Thymus (tissue), 11 donors: ENCODE results near the gene ZBTB3. TPM values are rescaled to one million over a fixed set of nuclear protein-coding genes. Genes with fewer than 3 reads are reported as not detected.
A peak's percentile ranks its signal among the peaks of the same experiment; 100 is the strongest.
"Not testable (repeated sequence)": the region's sequence is repeated elsewhere in the genome, so short reads cannot be mapped to it uniquely, and the experiment has no call there.

Experiments
- DNase-seq, 9 donors: peaks; one replicate each; pipeline ENCODE4 v3.0.0-alpha.2; 2013; ENCODE audit warnings: low spot score in 9 of 9, low read depth in 6 of 9, missing footprints in 1 of 9
- H3K27ac ChIP-seq, 2 donors: one replicate each; pipeline ENCODE4 v1.5.1; 2013; ENCODE audit warnings: control low read depth in 1 of 2, low read depth in 1 of 2, low read length in 1 of 2, mild to moderate bottlenecking in 1 of 2, moderate library complexity in 1 of 2
- H3K27me3 ChIP-seq, 2 donors: one replicate each; pipeline ENCODE4 v1.5.1; 2013; ENCODE audit warnings: low read length in 1 of 2; ENCODE audit not compliant: control insufficient read depth in 2 of 2, insufficient read depth in 1 of 2
- H3K36me3 ChIP-seq, 2 donors: one replicate each; pipeline ENCODE4 v1.5.1; 2013; ENCODE audit warnings: low read length in 1 of 2, mild to moderate bottlenecking in 1 of 2, moderate library complexity in 1 of 2; ENCODE audit not compliant: control insufficient read depth in 2 of 2, insufficient read depth in 2 of 2
- H3K4me1 ChIP-seq, 2 donors: one replicate each; pipeline ENCODE4 v1.5.1; 2013; ENCODE audit warnings: low read length in 2 of 2; ENCODE audit not compliant: control insufficient read depth in 2 of 2, insufficient read depth in 2 of 2
- H3K4me3 ChIP-seq, 2 donors: one replicate each; pipeline ENCODE4 v1.5.1; 2013; ENCODE audit warnings: low read length in 2 of 2, control low read depth in 1 of 2, mild to moderate bottlenecking in 1 of 2
- H3K9me3 ChIP-seq, 2 donors: one replicate each; pipeline ENCODE4 v1.5.1; 2013; ENCODE audit warnings: low read length in 1 of 2, mild to moderate bottlenecking in 1 of 2; ENCODE audit not compliant: control insufficient read depth in 2 of 2, insufficient read depth in 1 of 2
- WGBS: extraction: QIAGEN DNeasy Blood & Tissue Kit; methylation state at CpG from one replicate; pipeline ENCODE4 v1.1.7; 2013; 5-methylcytosine and 5-hydroxymethylcytosine counted together
- polyA plus RNA-seq: library from polyadenylated mRNA; stranded (reverse); fragments of 200-250 nt; gene quantifications from one replicate; pipeline ENCODE4 v1.2.3, GENCODE V29; 2013
- total RNA-seq: library from RNA; stranded (reverse); fragments of 120-200 nt; gene quantifications from one replicate; pipeline ENCODE4 v1.2.4, GENCODE V29; 2013
- donor health status: healthy.

Gene ZBTB3
- total and polyA plus RNA-seq, 2 donors, result 7.7 to 8.9 TPM

GRCh38 chr11:62771144-62772021 is 17.4 kb upstream of the ZBTB3 start, which contains the start of gene TAF6L:
Gene TAF6L, plus strand, starts transcription at chr11:62771396. Its CDS starts 4,388 bp downstream, at chr11:62775784.
- DNase-seq, result peak; percentile 79 to 95 (median 88)
- H3K9me3 ChIP-seq, result no peaks in the 10 kb centered on the region
- H3K4me1 ChIP-seq, result peaks cover 5 to 22% of the 10 kb centered on the region in 2 donors
- peak within 1 kb of the TSS; percentile 84 to 85 for H3K4me3 ChIP-seq
- peaks cover 19 to 32% of the 10 kb centered on the region in 2 donors for H3K36me3 ChIP-seq
- H3K27ac ChIP-seq, result peak within 1 kb of the TSS; percentile 84 to 91
- 4% methylated on average over 60 of the region's 60 CpGs for WGBS
- no peaks in the 10 kb centered on the region for H3K27me3 ChIP-seq

GRCh38 chr11:62770778-62771143 is 16.8 kb upstream of the ZBTB3 start:
- H3K9me3 ChIP-seq, result no peaks in the 10 kb centered on the region
- DNase-seq, result no peak
- no peaks in the 10 kb centered on the region for H3K27me3 ChIP-seq
- H3K4me1 ChIP-seq, result peaks cover 5 to 22% of the 10 kb centered on the region in 2 donors
- 3% methylated on average over 18 of the region's 18 CpGs for WGBS
- H3K36me3 ChIP-seq, result peaks cover 19 to 32% of the 10 kb centered on the region in 2 donors
- H3K27ac ChIP-seq, result peak overlapping the region; percentile 84 to 91
- peak overlapping the region; percentile 84 to 85 for H3K4me3 ChIP-seq

- WGBS, result 41% methylated on average over 9 of the region's 9 CpGs
- not testable (repeated sequence) for H3K9me3 ChIP-seq, H3K27me3 ChIP-seq, DNase-seq
- peaks cover 11 to 15% of the 10 kb centered on the region in 2 donors for H3K4me1 ChIP-seq
- H3K4me3 ChIP-seq, result peak overlapping the region; percentile 90 to 93
- peaks cover 13 to 18% of the 10 kb centered on the region in 2 donors for H3K36me3 ChIP-seq
- H3K27ac ChIP-seq, result peak overlapping the region in 1 of 2 donors; percentile 42
Observed at GRCh38 chr11:62760867-62761227, 6.9 kb upstream of the ZBTB3 start.

GRCh38 chr11:62757846-62758788 is 4.2 kb upstream of the ZBTB3 start:
- no peak overlapping the region for H3K4me3 ChIP-seq
- no peak for DNase-seq
- H3K27ac ChIP-seq, result no peak overlapping the region
- H3K27me3 ChIP-seq, result no peaks in the 10 kb centered on the region
- no peaks in the 10 kb centered on the region for H3K9me3 ChIP-seq
- WGBS, result 91% methylated on average over 9 of the region's 9 CpGs
- H3K4me1 ChIP-seq, result peaks cover 19 to 26% of the 10 kb centered on the region in 2 donors
- H3K36me3 ChIP-seq, result peaks cover 5 to 9% of the 10 kb centered on the region in 2 donors

GRCh38 chr11:62755086-62755615 is 1.2 kb upstream of the ZBTB3 start:
- no peak overlapping the region for H3K4me3 ChIP-seq
- no peak overlapping the region for H3K27ac ChIP-seq
- 95% methylated on average over 10 of the region's 10 CpGs for WGBS
- H3K9me3 ChIP-seq, result no peaks in the 10 kb centered on the region
- H3K36me3 ChIP-seq, result peaks cover 14 to 16% of the 10 kb centered on the region in 2 donors
- H3K27me3 ChIP-seq, result no peaks in the 10 kb centered on the region
- DNase-seq, result no peak
- peaks cover 12 to 17% of the 10 kb centered on the region in 2 donors for H3K4me1 ChIP-seq

GRCh38 chr11:62752994-62753735 is 795 bp downstream of the ZBTB3 start:
- peaks cover 23 to 24% of the 10 kb centered on the region in 2 donors for H3K36me3 ChIP-seq
- H3K4me1 ChIP-seq, result peaks cover 12 to 17% of the 10 kb centered on the region in 2 donors
- H3K4me3 ChIP-seq, result peak overlapping the region; percentile 76 to 83
- H3K9me3 ChIP-seq, result no peaks in the 10 kb centered on the region
- WGBS, result 80% methylated on average over 15 of the region's 15 CpGs
- DNase-seq, result no peak
- H3K27me3 ChIP-seq, result no peaks in the 10 kb centered on the region
- peak overlapping the region; percentile 58 to 92 for H3K27ac ChIP-seq

- no peak for DNase-seq
- Histone ChIP-seq H3K27ac (no peak overlapping the region), H3K36me3 (peaks cover 23 to 24% of the 10 kb centered on the region in 2 donors), H3K27me3 (no peaks in the 10 kb centered on the region), H3K9me3 (no peaks in the 10 kb centered on the region), H3K4me1 (peaks cover 12 to 17% of the 10 kb centered on the region in 2 donors), H3K4me3 (no peak overlapping the region)
- WGBS, result 98% methylated on average over 14 of the region's 14 CpGs
Observed at GRCh38 chr11:62752177-62752785, 1.7 kb downstream of the ZBTB3 start.

GRCh38 chr11:62749931-62750330 is 4.0 kb downstream of the ZBTB3 start:
- Histone ChIP-seq H3K36me3 (peaks cover 23 to 28% of the 10 kb centered on the region in 2 donors), H3K4me1 (peaks cover 12 to 17% of the 10 kb centered on the region in 2 donors)
- H3K27me3 ChIP-seq, H3K4me3 ChIP-seq, H3K27ac ChIP-seq, DNase-seq, H3K9me3 ChIP-seq: not testable (repeated sequence)
- WGBS, result 99% methylated on average over 5 of the region's 5 CpGs
